Measurements from ENCODE around the gene DAGLA.

DNA sequence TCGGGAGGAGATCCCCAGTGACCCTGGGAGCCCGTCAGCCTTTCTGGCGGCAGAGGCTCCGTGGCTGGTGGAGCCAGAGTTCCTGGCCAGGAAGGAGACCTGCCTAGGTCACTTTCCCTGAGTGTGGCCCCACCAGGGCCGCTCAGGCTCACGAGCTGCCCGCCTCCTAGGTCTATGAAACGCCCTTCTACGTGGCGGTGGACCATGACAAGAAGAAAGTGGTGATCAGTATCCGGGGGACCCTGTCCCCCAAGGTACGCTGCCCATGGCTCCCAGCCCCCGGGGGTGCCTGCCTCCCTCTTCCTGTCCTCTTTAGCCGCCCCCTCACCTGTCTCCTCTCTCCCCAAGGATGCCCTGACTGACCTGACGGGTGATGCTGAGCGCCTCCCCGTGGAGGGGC, 55.2 kb downstream of the DAGLA start:
- no peak for TF ChIP-seq POLR2A (IDR thresholded peaks at IDR 0.05)
- no peak for TF ChIP-seq EP300 (IDR thresholded peaks at IDR 0.05)

All from tibial nerve (tissue), 3 donors.